Measurements from ENCODE around the gene ZNF385B. TPM values are rescaled to one million over a fixed set of nuclear protein-coding genes. Genes with fewer than 3 reads are reported as not detected.

Gene ZNF385B
- total RNA-seq, 1 experiment from 2014 or later: 0.33 TPM

DNA sequence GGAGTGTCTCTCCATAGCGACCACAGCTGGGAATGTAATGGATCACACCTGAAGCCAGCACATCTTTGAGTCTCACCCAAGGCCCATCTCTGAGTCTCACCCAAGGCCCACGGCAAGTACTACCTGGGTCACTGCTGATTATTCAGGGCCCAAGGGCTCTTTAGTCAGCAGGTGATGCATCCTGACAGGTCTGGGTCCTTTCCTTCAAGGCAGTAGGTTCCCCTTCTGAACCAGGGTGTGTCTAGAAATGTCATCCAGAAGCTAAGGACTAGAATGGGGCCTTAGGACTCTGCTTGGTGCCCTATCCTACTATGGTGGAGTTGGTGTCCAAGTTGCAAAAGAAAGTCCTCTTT lies 248.1 kb downstream of the ZNF385B start:
- intact Hi-C loops (cut with micrococcal nuclease): no loop called here

DNA sequence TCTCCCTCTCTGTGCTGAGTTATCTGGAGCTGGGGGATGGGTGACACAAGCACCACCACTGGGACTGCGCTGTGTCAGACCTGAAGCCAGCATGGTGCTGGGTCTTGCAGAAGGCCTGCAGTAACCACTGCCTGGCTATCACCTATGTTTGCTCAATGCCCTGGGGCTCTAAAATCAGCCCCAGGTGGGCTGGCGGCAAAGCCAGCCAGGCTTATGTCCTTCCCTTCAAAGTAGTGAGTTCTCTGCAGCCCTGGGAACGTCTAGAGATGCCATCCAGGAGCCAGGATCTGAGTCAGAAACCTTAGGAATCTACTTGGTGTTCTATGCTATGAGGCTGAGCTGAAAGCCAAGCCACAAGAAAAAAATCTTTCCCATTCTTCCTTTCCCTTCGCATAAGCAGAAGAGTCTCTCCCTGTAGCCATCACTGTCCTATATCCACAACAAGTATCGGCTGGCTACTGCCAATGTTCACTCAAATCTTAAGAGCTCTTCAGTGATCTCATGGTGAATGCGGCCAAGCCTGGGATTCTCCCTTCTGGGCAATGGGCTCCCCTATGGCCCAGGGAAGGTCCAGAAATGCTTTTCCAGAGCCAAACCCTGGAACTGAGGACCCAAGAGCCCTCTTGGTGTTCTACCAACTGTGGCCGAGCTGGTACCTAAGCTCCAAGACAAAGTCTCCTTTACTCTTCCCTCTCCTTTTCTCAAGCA lies 248.7 kb downstream of the ZNF385B start:
- DNase-seq (ENCODE audit: unreplicated experiment): no peak
- H3K4me3 Mint-ChIP-seq (ENCODE audit: unreplicated experiment): no peak overlapping the region
- no peaks in the 10 kb centered on the region for H3K27me3 Mint-ChIP-seq (ENCODE audit: insufficient read depth, unreplicated experiment)
- H3K36me3 Mint-ChIP-seq (ENCODE audit: insufficient read depth, unreplicated experiment): no peaks in the 10 kb centered on the region
- TF ChIP-seq, protein P1, sequence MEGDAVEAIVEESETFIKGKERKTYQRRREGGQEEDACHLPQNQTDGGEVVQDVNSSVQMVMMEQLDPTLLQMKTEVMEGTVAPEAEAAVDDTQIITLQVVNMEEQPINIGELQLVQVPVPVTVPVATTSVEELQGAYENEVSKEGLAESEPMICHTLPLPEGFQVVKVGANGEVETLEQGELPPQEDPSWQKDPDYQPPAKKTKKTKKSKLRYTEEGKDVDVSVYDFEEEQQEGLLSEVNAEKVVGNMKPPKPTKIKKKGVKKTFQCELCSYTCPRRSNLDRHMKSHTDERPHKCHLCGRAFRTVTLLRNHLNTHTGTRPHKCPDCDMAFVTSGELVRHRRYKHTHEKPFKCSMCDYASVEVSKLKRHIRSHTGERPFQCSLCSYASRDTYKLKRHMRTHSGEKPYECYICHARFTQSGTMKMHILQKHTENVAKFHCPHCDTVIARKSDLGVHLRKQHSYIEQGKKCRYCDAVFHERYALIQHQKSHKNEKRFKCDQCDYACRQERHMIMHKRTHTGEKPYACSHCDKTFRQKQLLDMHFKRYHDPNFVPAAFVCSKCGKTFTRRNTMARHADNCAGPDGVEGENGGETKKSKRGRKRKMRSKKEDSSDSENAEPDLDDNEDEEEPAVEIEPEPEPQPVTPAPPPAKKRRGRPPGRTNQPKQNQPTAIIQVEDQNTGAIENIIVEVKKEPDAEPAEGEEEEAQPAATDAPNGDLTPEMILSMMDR (IDR thresholded peaks at IDR 0.05; ENCODE audit: unreplicated experiment): no peak
- peaks cover 36% of the 10 kb centered on the region for H3K4me1 Mint-ChIP-seq (ENCODE audit: insufficient read depth, unreplicated experiment)
- peaks cover 7% of the 10 kb centered on the region for H3K9me3 Mint-ChIP-seq (ENCODE audit: unreplicated experiment)
- ChIA-PET POLR2A (interaction anchor here (0.8 to 1.6 kb wide), 2 partner anchors 11 to 39 kb away, joined by 3 to 4 read pairs; no protein-coding TSS in a partner anchor), CTCF (interaction anchor here (0.6 to 1.1 kb wide), 4 partner anchors 19 to 190 kb away, joined by 3 read pairs; no protein-coding TSS in a partner anchor)
- intact Hi-C loops (cut with micrococcal nuclease): no loop called here
- H3K27ac Mint-ChIP-seq (ENCODE audit: low read depth, unreplicated experiment): peak overlapping the region; percentile 71
- no TSS peak for BruUV-seq (replicated peaks)

More for the DNA sequence above, 248.1 kb downstream of the ZNF385B start:
- no TSS peak for BruUV-seq (replicated peaks)
- H3K9me3 Mint-ChIP-seq (ENCODE audit: unreplicated experiment): peaks cover 7% of the 10 kb centered on the region
- ChIA-PET CTCF (interaction anchor here (0.6 to 1.3 kb wide), 3 partner anchors 74 to 190 kb away, joined by 3 read pairs; no protein-coding TSS in a partner anchor), POLR2A (interaction anchor here (0.7 to 1.6 kb wide), 3 partner anchors 11 to 39 kb away, joined by 3 to 4 read pairs (median 3); no protein-coding TSS in a partner anchor)
- H3K4me3 Mint-ChIP-seq (ENCODE audit: unreplicated experiment): no peak overlapping the region
- no peaks in the 10 kb centered on the region for H3K36me3 Mint-ChIP-seq (ENCODE audit: insufficient read depth, unreplicated experiment)
- peak overlapping the region; percentile 71 for H3K27ac Mint-ChIP-seq (ENCODE audit: low read depth, unreplicated experiment)
- no peak for DNase-seq (ENCODE audit: unreplicated experiment)
- H3K4me1 Mint-ChIP-seq (ENCODE audit: insufficient read depth, unreplicated experiment): peaks cover 36% of the 10 kb centered on the region
- no peaks in the 10 kb centered on the region for H3K27me3 Mint-ChIP-seq (ENCODE audit: insufficient read depth, unreplicated experiment)
- TF ChIP-seq, protein P1 (IDR thresholded peaks at IDR 0.05; ENCODE audit: unreplicated experiment): no peak

DNA sequence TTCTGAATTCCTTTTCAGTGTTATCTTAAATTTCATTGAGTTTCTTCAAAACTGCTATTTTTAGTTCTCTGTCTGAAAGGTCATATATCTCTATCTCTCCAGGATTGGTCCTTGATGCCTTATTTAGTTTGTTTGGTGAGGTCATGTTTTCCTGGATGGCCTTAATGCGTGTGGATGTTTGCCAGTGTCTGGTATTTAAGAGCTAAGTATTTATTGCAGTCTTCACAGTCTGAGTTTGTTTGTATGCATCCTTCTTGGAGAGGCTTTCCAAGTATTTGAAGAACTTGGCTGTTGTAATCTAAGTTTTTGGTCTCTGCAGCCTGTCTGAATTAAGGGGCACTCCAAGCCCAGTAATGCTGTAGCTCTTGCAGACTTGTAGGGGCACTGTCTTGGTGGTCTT lies 249.3 kb downstream of the ZNF385B start:
- Mint-ChIP-seq H3K9me3 (ENCODE audit: unreplicated experiment) (peaks cover 7% of the 10 kb centered on the region), H3K36me3 (ENCODE audit: insufficient read depth, unreplicated experiment) (no peaks in the 10 kb centered on the region), H3K4me3 (ENCODE audit: unreplicated experiment) (no peak overlapping the region), H3K27ac (ENCODE audit: low read depth, unreplicated experiment) (peak overlapping the region; percentile 71), H3K4me1 (ENCODE audit: insufficient read depth, unreplicated experiment) (peaks cover 36% of the 10 kb centered on the region), H3K27me3 (ENCODE audit: insufficient read depth, unreplicated experiment) (no peaks in the 10 kb centered on the region)
- DNase-seq (ENCODE audit: unreplicated experiment): no peak
- intact Hi-C loops (cut with micrococcal nuclease): no loop called here
- BruUV-seq (replicated peaks): no TSS peak
- ChIA-PET POLR2A (no interaction called here), CTCF (interaction anchor here (0.6 kb wide), 2 partner anchors 18 to 84 kb away, joined by 3 read pairs; no protein-coding TSS in a partner anchor)
- TF ChIP-seq, protein P1 (IDR thresholded peaks at IDR 0.05; ENCODE audit: unreplicated experiment): no peak

DNA sequence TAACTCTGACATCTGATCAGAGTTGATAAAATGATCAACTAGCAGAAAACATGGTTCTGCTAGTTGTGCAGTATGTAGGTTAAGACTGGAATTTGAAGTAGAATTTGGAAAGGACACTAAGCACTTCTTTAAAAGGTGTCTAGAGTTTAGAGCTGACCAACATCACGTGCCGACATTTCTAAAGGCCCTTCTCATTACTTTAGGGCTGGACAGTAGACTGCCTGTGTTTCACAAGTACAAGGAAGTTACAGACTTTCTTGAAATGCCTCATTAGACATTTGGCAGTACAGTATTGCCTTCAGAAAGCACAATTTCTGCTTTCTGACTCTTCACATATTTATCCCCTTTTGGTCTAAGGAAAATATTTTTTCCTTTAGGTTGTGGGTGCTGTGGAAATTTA lies 255.3 kb downstream of the ZNF385B start:
- Mint-ChIP-seq H3K36me3 (ENCODE audit: insufficient read depth, unreplicated experiment) (no peaks in the 10 kb centered on the region), H3K4me3 (ENCODE audit: unreplicated experiment) (no peak overlapping the region), H3K27me3 (ENCODE audit: insufficient read depth, unreplicated experiment) (no peaks in the 10 kb centered on the region), H3K27ac (ENCODE audit: low read depth, unreplicated experiment) (no peak overlapping the region), H3K4me1 (ENCODE audit: insufficient read depth, unreplicated experiment) (no peaks in the 10 kb centered on the region), H3K9me3 (ENCODE audit: unreplicated experiment) (no peaks in the 10 kb centered on the region)
- TF ChIP-seq, protein P1 (IDR thresholded peaks at IDR 0.05; ENCODE audit: unreplicated experiment): no peak
- CTCF ChIA-PET: interaction anchor here (0.6 kb wide), 1 partner anchor 175 kb away, joined by 3 read pairs; no protein-coding TSS in a partner anchor
- no peak for DNase-seq (ENCODE audit: unreplicated experiment)
- no TSS peak for BruUV-seq (replicated peaks)
- intact Hi-C loops (cut with micrococcal nuclease): no loop called here
- POLR2A ChIA-PET: no interaction called here

All from MCF 10A (cell line).